Daoy (cell line): ENCODE data around the gene SLC1A4. TPM values are rescaled to one million over a fixed set of nuclear protein-coding genes. Genes with fewer than 3 reads are reported as not detected.
"Not testable (repeated sequence)": the region's sequence is repeated elsewhere in the genome, so short reads cannot be mapped to it uniquely, and the experiment has no call there.

Experiments
- DNase-seq: peaks from one replicate; pipeline ENCODE4 v3.0.0-alpha.2; 2015; ENCODE audit warnings: low read depth
- total RNA-seq: library from RNA; depleted of rRNA; stranded (reverse); fragments of >200 nt; shearing (Covaris generic); gene quantifications from 2 replicates; pipeline ENCODE4 v1.2.3, GENCODE V29; 2014; rRNA removed

Gene SLC1A4
- total RNA-seq, result 13.3 and 14.0 TPM in 2 replicates

GRCh38 chr2:64989126-64989981, at the start of gene SLC1A4:
Gene SLC1A4 (plus strand): TSS chr2:64989399. CDS start chr2:64989644, 245 bp downstream.
- DNase-seq, result peak; percentile 92

- DNase-seq, result no peak
Observed at GRCh38 chr2:64941143-64941542, 48.1 kb upstream of the SLC1A4 start.

- no peak for DNase-seq
Observed at GRCh38 chr2:64941801-64942200, 47.4 kb upstream of the SLC1A4 start.

GRCh38 chr2:64942693-64943092, 46.5 kb upstream of the SLC1A4 start:
- no peak for DNase-seq

- DNase-seq, result peak; percentile 47
Observed at GRCh38 chr2:64943387-64944150, 45.6 kb upstream of the SLC1A4 start.

GRCh38 chr2:64944484-64944883, 44.7 kb upstream of the SLC1A4 start:
- no peak for DNase-seq

- peak; percentile 77 for DNase-seq
Observed at GRCh38 chr2:64945973-64946768, 43.0 kb upstream of the SLC1A4 start.

GRCh38 chr2:64946769-64947247, 42.4 kb upstream of the SLC1A4 start:
- no peak for DNase-seq

- no peak for DNase-seq
Observed at GRCh38 chr2:64947885-64948284, 41.3 kb upstream of the SLC1A4 start.

GRCh38 chr2:64950226-64951160, 38.7 kb upstream of the SLC1A4 start:
- no peak for DNase-seq

- no peak for DNase-seq
Observed at GRCh38 chr2:64951306-64951953, 37.8 kb upstream of the SLC1A4 start.

GRCh38 chr2:64952096-64952495, 37.1 kb upstream of the SLC1A4 start:
- no peak for DNase-seq

- DNase-seq, result peak; percentile 30
Observed at GRCh38 chr2:64952511-64953482, 36.4 kb upstream of the SLC1A4 start.

GRCh38 chr2:64955467-64955866, 33.7 kb upstream of the SLC1A4 start:
- DNase-seq, result no peak

- no peak for DNase-seq
Observed at GRCh38 chr2:64957109-64957903, 31.9 kb upstream of the SLC1A4 start.

GRCh38 chr2:64958556-64958955, 30.6 kb upstream of the SLC1A4 start:
- no peak for DNase-seq

GRCh38 chr2:64960819-64961218, 28.4 kb upstream of the SLC1A4 start:
- DNase-seq, result no peak

- not testable (repeated sequence) for DNase-seq
Observed at GRCh38 chr2:64963138-64963537, 26.1 kb upstream of the SLC1A4 start.
